ENCODE results near the gene HPSE2.
"Not testable (repeated sequence)": the region's sequence is repeated elsewhere in the genome, so short reads cannot be mapped to it uniquely, and the experiment has no call there.

Gene HPSE2

GRCh38 chr10:98517672-98518071 is 718.0 kb downstream of the HPSE2 start:
- H3K27me3 ChIP-seq (replicated peaks) = no peaks in the 10 kb centered on the region
- no peaks in the 10 kb centered on the region for H3K36me3 ChIP-seq (replicated peaks)
- in situ Hi-C loops (cut with HindIII; ENCODE audit: low pct_ligation_motif_present, low sequenced_read_pairs) = no loop called here
- no peak for DNase-seq
- H3K27ac ChIP-seq = no peak overlapping the region
- TF ChIP-seq CTCF (IDR thresholded peaks at IDR 0.05; ENCODE audit: low read depth, low read length, missing control alignments) = no peak
- no peak overlapping the region for H3K4me3 ChIP-seq (ENCODE audit: low read depth, low read length)

GRCh38 chr10:98516352-98516751 is 719.3 kb downstream of the HPSE2 start:
- H3K4me3 ChIP-seq (ENCODE audit: low read depth, low read length) = no peak overlapping the region
- no peaks in the 10 kb centered on the region for H3K36me3 ChIP-seq (replicated peaks)
- TF ChIP-seq CTCF (IDR thresholded peaks at IDR 0.05; ENCODE audit: low read depth, low read length, missing control alignments) = no peak
- in situ Hi-C loops (cut with HindIII; ENCODE audit: low pct_ligation_motif_present, low sequenced_read_pairs) = no loop called here
- no peaks in the 10 kb centered on the region for H3K27me3 ChIP-seq (replicated peaks)
- no peak overlapping the region for H3K27ac ChIP-seq
- DNase-seq = no peak

- Histone ChIP-seq H3K27me3 (replicated peaks) (no peaks in the 10 kb centered on the region), H3K36me3 (replicated peaks) (no peaks in the 10 kb centered on the region), H3K4me3 (ENCODE audit: low read depth, low read length) (no peak overlapping the region), H3K27ac (no peak overlapping the region)
- DNase-seq = no peak
- in situ Hi-C loops (cut with HindIII; ENCODE audit: low pct_ligation_motif_present, low sequenced_read_pairs) = no loop called here
- TF ChIP-seq CTCF (IDR thresholded peaks at IDR 0.05; ENCODE audit: low read depth, low read length, missing control alignments) = no peak
Measured at GRCh38 chr10:98513704-98514103, 721.9 kb downstream of the HPSE2 start.

- Histone ChIP-seq H3K27me3 (replicated peaks) (no peaks in the 10 kb centered on the region), H3K36me3 (replicated peaks) (no peaks in the 10 kb centered on the region), H3K27ac (no peak overlapping the region), H3K4me3 (ENCODE audit: low read depth, low read length) (no peak overlapping the region)
- DNase-seq = no peak
- in situ Hi-C loops (cut with HindIII; ENCODE audit: low pct_ligation_motif_present, low sequenced_read_pairs) = no loop called here
- TF ChIP-seq CTCF (IDR thresholded peaks at IDR 0.05; ENCODE audit: low read depth, low read length, missing control alignments) = no peak
Measured at GRCh38 chr10:98511876-98512275, 723.8 kb downstream of the HPSE2 start.

- no peak overlapping the region for H3K4me3 ChIP-seq (ENCODE audit: low read depth, low read length)
- no peak for TF ChIP-seq CTCF (IDR thresholded peaks at IDR 0.05; ENCODE audit: low read depth, low read length, missing control alignments)
- in situ Hi-C loops (cut with HindIII; ENCODE audit: low pct_ligation_motif_present, low sequenced_read_pairs) = no loop called here
- no peaks in the 10 kb centered on the region for H3K36me3 ChIP-seq (replicated peaks)
- no peaks in the 10 kb centered on the region for H3K27me3 ChIP-seq (replicated peaks)
- DNase-seq = no peak
- H3K27ac ChIP-seq = no peak overlapping the region
Measured at GRCh38 chr10:98510412-98510995, 725.1 kb downstream of the HPSE2 start.

- in situ Hi-C loops (cut with HindIII; ENCODE audit: low pct_ligation_motif_present, low sequenced_read_pairs) = no loop called here
Measured at GRCh38 chr10:98509745-98510144, 725.9 kb downstream of the HPSE2 start.

GRCh38 chr10:98502535-98502934 is 733.1 kb downstream of the HPSE2 start:
- H3K4me3 ChIP-seq (ENCODE audit: low read depth, low read length); DNase-seq; in situ Hi-C loops (cut with HindIII; ENCODE audit: low pct_ligation_motif_present, low sequenced_read_pairs); H3K36me3 ChIP-seq (replicated peaks); H3K27me3 ChIP-seq (replicated peaks); H3K27ac ChIP-seq: not testable (repeated sequence)

More at GRCh38 chr10:98509745-98510144, 725.9 kb downstream of the HPSE2 start:
- no peak for DNase-seq
- Histone ChIP-seq H3K4me3 (ENCODE audit: low read depth, low read length) (no peak overlapping the region), H3K27me3 (replicated peaks) (no peaks in the 10 kb centered on the region), H3K36me3 (replicated peaks) (no peaks in the 10 kb centered on the region), H3K27ac (no peak overlapping the region)
- no peak for TF ChIP-seq CTCF (IDR thresholded peaks at IDR 0.05; ENCODE audit: low read depth, low read length, missing control alignments)
